Activated CD8-positive, alpha-beta memory T cell treated with anti-CD3 and anti-CD28 coated beads, Interleukin-2, amount 50 U/mL, for 1 hour (primary cell): ENCODE results near the gene PHACTR3.

Experiments used
- DNase-seq: peaks from one replicate; pipeline ENCODE4 v3.0.0-alpha.2; 2020; ENCODE audit errors: extremely low read depth

Gene PHACTR3

DNA sequence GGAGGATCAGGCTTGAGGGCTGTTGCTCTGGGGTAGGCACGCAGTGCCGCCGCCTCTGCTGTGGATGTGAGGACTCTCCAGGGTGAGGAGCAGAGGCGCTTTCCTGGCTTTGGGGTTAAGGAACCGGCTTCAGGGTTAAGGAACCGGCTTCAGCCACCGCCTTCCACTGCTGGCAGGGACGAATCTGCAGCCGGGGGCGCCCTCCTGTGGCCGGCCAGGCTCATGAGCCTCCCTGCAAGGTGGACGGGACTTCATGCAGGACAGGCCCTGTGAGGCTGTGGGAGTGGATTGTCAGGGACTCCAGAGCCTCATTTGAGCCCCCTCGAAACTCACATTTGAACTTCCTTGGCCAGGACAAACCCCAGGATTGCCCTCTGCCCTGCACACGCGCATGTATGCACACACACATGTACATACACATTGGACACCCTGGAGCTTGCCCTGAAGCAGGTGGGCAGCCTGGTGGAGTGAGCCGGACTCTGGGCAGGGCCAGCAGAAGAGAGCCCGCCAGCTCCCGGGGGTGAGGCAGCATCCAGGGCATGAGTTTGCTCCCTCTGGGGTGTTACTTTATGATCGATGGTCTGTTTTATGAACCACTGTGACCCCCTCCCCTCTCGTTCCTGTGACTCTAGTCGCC lies 146.9 kb downstream of the PHACTR3 start:
- no peak for DNase-seq

- no peak for DNase-seq
These were observed 147.8 kb downstream of the PHACTR3 start for GRCh38 chr20:59752101-59752586.

- no peak for DNase-seq
These were observed 148.5 kb downstream of the PHACTR3 start for GRCh38 chr20:59752704-59753460.

DNA sequence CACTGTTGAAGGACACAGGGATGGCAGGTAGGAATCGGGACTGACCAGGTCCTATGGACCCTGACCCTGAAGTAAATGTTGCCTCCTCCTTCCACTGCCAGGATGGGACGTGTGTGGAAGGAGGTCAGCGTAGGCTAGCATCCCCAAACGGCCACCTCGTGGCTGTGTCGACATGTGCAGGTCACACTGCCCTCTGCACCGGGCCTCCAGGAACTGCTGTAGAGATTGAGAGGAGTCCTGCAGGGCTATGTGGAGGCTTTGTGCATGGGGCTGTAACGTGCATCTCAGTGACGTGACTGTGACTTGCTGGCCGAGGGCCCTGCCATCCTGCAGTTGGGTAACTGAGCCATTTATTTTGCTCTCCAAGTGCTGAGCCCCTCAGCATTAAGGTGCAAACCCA lies 149.5 kb downstream of the PHACTR3 start:
- DNase-seq, result no peak

- no peak for DNase-seq
These were observed 150.2 kb downstream of the PHACTR3 start for GRCh38 chr20:59754551-59754950.

- no peak for DNase-seq
These were observed 151.9 kb downstream of the PHACTR3 start for GRCh38 chr20:59756241-59756640.

- no peak for DNase-seq
These were observed 159.7 kb downstream of the PHACTR3 start for GRCh38 chr20:59764037-59764436.

- no peak for DNase-seq
These were observed 161.3 kb downstream of the PHACTR3 start for GRCh38 chr20:59765599-59766177.

DNA sequence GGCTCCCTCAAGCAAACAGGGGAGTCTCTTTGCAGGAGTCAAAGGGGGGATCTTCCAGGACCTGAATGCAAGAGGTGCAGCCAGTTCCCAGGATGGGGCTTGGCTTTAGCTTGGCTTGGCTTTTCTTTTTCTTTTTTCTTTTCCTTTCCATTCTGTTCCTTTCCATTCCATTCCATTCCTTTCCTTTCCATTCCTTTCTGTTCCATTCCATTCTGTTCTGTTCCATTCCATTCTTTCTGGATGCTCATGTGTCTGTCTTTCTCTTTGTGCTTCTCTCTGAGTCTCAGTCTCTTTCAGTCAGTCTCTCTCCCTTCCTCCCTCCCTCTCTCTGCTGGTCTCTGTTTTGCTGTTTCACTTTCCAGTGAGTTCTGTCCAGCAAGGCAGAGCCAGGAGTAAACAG lies 163.3 kb downstream of the PHACTR3 start:
- DNase-seq, result no peak

DNA sequence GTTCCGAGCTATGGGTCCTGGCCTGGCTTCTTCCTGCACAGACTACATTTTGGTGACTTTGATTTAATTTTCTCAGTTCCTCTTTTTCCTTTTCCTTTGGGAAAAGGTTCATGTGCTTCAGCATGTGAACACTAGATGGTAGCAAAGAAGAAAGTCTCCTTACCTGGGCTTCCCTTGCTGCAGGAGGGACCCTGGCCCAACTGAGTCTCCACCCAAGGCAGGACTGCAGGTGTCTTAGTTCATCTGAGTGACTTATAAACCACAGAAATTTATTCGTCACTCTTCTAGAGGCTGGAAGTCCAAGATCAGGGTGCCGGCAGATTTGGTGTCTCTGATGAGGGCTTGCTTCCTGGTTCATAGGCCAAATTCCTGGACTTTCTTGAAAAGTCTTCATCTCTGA lies 165.9 kb downstream of the PHACTR3 start:
- DNase-seq, result no peak

- no peak for DNase-seq
These were observed 166.5 kb downstream of the PHACTR3 start for GRCh38 chr20:59770851-59771250.

DNA sequence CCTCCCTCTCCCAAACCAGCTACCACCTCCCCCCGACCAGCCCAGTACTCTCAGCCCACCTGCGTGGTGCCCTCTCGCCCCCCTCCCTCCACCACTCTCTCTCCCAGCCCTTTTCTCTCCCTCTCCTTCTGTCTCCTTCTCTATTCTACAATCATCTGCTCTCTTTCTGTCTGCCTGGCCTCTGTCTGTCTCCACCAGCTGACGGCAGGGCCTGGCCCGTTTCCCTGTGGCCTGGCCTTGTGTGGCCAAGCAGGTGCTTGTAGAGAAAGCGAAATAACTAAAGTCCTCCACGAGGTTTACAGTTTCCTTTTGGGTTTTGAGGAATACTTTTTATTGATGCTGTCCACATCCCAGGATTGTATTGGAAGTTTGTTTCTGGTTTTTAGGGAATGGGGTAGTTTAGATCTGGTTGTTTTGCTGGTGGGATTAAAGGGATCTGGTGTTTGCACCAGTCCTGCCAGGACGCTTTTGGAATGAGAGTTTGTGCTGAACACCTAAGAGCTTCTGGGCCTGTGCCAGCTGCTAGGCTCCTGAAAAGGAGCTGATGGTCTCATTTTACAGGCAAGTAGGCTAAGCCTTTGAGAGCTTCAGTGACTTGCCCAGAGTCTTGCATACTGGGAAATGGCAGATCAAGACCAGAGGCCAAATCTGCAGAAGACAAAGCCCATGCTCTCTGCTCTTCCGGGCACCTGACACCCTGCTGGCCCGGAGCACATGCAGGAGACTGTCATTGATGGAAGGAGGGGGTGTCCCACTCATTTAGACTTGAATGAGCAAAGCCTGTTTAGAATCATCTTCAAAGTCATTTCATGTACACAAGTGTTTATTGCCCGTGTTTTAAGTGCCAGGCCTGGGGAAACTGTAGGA lies 167.4 kb downstream of the PHACTR3 start:
- DNase-seq, result no peak

DNA sequence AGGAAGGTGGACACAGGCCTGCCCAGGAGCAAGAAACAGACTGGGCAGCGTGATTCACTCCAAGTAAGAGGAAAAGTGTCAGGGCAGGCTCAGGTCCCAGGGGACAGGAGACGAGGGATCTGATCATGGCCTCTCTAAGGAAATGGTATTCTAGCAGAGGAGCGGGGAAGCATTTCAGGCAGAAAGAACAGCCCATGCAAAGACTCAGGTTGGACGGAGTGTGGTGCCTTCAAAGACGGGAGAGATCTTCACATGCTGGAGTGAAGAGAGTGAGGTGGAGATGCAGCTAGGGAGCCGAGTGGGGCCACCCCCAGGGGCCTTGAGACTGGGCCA lies 168.0 kb downstream of the PHACTR3 start:
- DNase-seq, result no peak

GRCh38 chr20:59772931-59773913 lies 168.9 kb downstream of the PHACTR3 start:
- no peak for DNase-seq

DNA sequence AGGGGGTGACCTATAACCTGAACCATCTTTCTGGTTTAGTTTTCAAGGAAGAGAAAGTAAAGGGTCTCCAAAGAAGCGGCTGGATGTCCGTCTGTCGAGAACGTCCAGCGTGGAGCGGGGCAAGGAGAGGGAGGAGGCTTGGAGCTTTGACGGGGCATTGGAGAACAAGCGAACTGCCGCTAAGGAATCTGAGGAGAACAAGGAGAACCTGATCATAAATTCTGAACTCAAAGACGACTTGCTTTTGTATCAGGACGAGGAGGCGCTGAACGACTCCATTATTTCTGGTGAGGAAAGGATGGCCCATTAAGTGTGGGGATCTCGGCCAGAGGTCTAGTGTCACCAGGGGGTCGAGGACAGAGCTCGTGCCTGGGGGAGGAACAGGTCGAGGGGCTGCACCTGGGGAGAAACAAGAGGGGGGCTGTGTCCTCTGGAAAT lies 169.9 kb downstream of the PHACTR3 start:
- DNase-seq, result no peak

DNA sequence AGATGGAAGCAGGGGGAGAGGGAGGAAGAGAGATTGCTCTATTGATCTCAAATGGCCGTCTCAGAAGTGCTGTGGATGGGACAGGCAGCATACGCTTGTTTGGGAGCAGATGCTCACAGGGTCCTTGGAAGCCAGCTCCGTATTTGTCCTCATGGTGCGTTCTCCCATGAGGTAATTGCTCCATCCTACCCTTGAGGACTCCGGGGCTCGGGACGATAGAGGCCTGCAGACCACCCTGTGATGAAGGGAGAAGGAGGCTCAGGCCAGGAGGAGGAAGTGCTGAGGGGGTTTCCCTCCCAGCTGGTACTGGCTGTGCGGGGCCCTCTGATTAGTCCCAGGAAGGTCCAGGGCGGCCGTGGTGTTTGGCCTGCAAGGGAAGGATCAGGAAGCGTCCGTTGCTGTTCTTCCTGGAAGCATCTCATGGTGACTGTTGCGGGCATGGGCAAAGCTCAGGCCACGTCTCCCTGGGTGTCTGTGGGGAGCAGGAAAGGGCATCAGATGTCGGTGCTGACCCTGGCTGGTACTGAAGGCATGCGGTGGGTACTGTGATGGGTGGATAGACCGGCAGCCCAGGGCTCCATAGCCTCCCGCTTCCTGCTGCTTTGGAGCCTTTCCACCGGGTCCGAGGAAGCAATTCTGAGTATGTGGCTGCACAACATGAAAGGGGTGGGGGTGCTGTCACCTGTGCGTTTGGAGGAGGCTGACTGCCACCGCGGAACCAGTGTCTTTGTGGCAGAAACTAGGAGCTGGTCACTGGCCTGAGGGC lies 170.8 kb downstream of the PHACTR3 start:
- DNase-seq, result no peak

DNA sequence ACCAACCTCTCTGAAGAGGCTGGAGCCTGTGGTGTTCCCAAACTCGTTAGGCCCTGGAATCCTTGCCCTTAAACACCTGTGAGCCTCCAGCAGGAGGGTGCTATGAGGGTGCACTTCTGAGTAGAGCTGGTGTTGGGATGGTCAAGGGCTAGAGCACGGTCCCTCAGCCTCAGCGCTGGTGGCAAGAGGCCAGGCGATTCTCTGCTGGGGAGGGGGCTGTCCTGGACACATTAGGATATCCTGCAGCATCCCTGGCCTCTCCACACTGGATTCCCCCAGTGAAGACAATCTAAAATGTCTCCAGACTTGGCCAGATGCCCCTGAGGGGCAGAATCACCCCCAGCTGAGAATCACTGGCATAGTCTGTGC lies 171.3 kb downstream of the PHACTR3 start:
- no peak for DNase-seq

GRCh38 chr20:59776059-59776603 lies 171.8 kb downstream of the PHACTR3 start:
- DNase-seq, result no peak

DNA sequence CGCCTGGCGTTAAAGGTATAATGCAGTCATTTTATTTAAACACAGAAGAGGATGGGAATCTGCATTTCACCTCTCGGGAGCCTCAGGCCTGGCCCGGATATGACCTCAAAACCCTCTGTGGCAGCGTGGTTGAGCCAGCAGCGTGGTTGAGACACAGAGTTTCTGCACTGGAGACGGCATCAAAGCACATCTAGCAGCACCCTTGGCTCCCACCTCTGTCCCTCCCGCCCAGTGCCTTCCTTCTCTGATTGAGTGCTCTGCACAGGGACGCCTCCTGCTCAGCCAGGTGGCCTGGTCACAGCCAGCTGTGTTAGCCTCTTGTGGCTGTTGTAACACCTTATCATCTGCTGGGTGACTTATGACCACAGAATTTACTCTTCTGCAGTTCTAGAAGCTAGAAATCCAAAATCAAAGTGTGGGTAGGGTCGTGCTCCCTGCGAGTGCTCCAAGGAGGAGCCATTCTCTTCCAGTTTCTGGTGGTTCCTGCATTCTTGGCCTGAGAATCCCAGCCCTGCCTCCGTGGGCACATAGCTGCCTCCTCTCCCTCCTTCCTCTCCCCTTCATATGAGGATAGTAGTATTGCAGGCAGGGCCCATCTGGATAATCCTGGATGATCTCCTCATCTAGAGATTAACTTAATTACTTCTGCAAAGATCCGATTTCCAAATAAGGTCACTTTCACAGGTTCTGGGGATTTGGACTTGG lies 172.4 kb downstream of the PHACTR3 start:
- no peak for DNase-seq
